ENCODE data around the gene WDR18. TPM values are rescaled to one million over a fixed set of nuclear protein-coding genes. Genes with fewer than 3 reads are reported as not detected.

The WDR18 gene
- total RNA-seq, 1 experiment from 2014 or later, result 124 TPM

- TF ChIP-seq RAD21 (IDR thresholded peaks at IDR 0.05; ENCODE audit: low read depth), result no peak
- no peak for TF ChIP-seq SIN3A (IDR thresholded peaks at IDR 0.05; ENCODE audit: low read depth)
- no peak for TF ChIP-seq TCF7L2 (IDR thresholded peaks at IDR 0.05; ENCODE audit: borderline replicate concordance, extremely low read depth, insufficient read depth, insufficient read length)
- no peak for TF ChIP-seq EZH2phosphoT487 (IDR thresholded peaks at IDR 0.05; ENCODE audit: borderline replicate concordance)
Observed at GRCh38 chr19:1000591-1001537, 16.7 kb downstream of the WDR18 start (continued).

DNA sequence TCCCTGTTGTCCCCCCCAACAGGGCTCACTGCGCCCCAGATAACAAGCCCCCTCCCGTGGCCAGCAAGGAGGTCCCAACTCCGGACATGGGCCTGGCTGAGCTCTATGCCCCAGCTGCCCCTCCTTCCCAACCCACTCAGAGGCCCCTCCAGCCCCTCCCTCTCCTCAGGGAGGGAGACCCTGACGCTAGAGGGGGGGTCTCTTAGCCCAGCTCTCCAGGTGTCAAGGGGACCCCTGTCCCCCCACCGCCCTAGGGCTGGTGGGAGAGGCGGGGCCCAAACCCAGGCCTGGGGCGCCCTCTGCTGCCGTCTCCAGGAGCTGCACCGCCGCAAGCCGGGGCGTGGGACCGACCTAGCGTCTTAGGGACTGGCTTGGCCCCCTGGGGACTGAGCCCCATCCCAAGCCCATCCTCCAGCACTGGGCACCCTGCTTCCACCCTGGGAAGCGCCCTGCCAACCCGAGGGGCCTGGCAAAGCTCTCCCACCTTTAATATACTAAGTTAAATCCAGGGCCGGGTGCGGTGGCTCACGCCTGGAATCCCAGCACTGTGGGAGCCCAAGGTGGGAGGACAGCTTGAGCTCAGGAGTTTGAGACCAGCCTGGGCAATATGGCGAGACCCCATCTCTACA lies 17.5 kb downstream of the WDR18 start:
- intact Hi-C loops (cut with micrococcal nuclease), result no loop called here
- ATAC-seq, result peak; percentile 77
- H3K36me3 ChIP-seq (ENCODE audit: control insufficient read depth in 1 of 2, insufficient read depth in 2 of 2, low read length in 2 of 2), result no peaks in the 10 kb centered on the region
- peaks cover 5 to 12% of the 10 kb centered on the region in 2 experiments; a peak in 3 of 4 replicates for H3K4me1 ChIP-seq (ENCODE audit: control insufficient read depth in 1 of 2, insufficient read depth in 2 of 2, low read length in 2 of 2)
- H3K4me2 ChIP-seq (ENCODE audit: low read length), result peak overlapping the region; percentile 28
- H2AFZ ChIP-seq (ENCODE audit: low read depth, low read length, poor library complexity, severe bottlenecking), result peak overlapping the region; percentile 17
- H3K9me3 ChIP-seq (ENCODE audit: control insufficient read depth in 1 of 2, insufficient read depth in 1 of 2, low read depth in 1 of 2, low read length in 2 of 2), result no peaks in the 10 kb centered on the region
- no peaks in the 10 kb centered on the region for H4K20me1 ChIP-seq (ENCODE audit: insufficient read depth)
- H3K4me3 ChIP-seq (replicated peaks in 1 of 2; ENCODE audit: low read depth in 1 of 2, low read length in 2 of 2), result no peak overlapping the region
- RAD21 ChIA-PET (ENCODE audit: low non-redundant PET in 1 of 2, low total read pairs in 2 of 2, uncharacterized antibody in 2 of 2, unreplicated experiment in 2 of 2), result interaction anchor here in 1 of 2 experiments (0.6 kb wide), 1 partner anchor 85 kb away, joined by 3 read pairs; no protein-coding TSS in a partner anchor
- no peak overlapping the region for H3K9ac ChIP-seq (ENCODE audit: low read length)
- H3K79me2 ChIP-seq (ENCODE audit: insufficient read depth, low read length), result no peaks in the 10 kb centered on the region
- no peaks in the 10 kb centered on the region for H3K9me2 ChIP-seq (ENCODE audit: insufficient read depth)
- no peak overlapping the region for H3K27ac ChIP-seq (ENCODE audit: low read depth, low read length)
- POLR2A ChIA-PET, result no interaction called here
- no peaks in the 10 kb centered on the region for H3K27me3 ChIP-seq (ENCODE audit: insufficient read depth, low read length)
- BruUV-seq (replicated peaks), result no TSS peak
- DNase-seq (ENCODE audit: low read depth, low spot score), result no peak
- TF ChIP-seq, protein P1, sequence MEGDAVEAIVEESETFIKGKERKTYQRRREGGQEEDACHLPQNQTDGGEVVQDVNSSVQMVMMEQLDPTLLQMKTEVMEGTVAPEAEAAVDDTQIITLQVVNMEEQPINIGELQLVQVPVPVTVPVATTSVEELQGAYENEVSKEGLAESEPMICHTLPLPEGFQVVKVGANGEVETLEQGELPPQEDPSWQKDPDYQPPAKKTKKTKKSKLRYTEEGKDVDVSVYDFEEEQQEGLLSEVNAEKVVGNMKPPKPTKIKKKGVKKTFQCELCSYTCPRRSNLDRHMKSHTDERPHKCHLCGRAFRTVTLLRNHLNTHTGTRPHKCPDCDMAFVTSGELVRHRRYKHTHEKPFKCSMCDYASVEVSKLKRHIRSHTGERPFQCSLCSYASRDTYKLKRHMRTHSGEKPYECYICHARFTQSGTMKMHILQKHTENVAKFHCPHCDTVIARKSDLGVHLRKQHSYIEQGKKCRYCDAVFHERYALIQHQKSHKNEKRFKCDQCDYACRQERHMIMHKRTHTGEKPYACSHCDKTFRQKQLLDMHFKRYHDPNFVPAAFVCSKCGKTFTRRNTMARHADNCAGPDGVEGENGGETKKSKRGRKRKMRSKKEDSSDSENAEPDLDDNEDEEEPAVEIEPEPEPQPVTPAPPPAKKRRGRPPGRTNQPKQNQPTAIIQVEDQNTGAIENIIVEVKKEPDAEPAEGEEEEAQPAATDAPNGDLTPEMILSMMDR (IDR thresholded peaks at IDR 0.05 in 2 of 3, conservative IDR thresholded peaks at IDR 0.05 in 1 of 3; ENCODE audit: borderline replicate concordance in 1 of 3, insufficient read depth in 1 of 3, low read depth in 2 of 3, low read length in 2 of 3), result peak; percentile 81 to 89 (median 87)
- TF ChIP-seq, protein P2, sequence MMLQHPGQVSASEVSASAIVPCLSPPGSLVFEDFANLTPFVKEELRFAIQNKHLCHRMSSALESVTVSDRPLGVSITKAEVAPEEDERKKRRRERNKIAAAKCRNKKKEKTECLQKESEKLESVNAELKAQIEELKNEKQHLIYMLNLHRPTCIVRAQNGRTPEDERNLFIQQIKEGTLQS (IDR thresholded peaks at IDR 0.05), result no peak
- peak; percentile 91 for TF ChIP-seq RAD21 (IDR thresholded peaks at IDR 0.05; ENCODE audit: low read depth)
- CTCF ChIA-PET, result no interaction called here

Data from HCT116 (cell line).